ENCODE measurements around the gene GPC6.

The GPC6 gene

DNA sequence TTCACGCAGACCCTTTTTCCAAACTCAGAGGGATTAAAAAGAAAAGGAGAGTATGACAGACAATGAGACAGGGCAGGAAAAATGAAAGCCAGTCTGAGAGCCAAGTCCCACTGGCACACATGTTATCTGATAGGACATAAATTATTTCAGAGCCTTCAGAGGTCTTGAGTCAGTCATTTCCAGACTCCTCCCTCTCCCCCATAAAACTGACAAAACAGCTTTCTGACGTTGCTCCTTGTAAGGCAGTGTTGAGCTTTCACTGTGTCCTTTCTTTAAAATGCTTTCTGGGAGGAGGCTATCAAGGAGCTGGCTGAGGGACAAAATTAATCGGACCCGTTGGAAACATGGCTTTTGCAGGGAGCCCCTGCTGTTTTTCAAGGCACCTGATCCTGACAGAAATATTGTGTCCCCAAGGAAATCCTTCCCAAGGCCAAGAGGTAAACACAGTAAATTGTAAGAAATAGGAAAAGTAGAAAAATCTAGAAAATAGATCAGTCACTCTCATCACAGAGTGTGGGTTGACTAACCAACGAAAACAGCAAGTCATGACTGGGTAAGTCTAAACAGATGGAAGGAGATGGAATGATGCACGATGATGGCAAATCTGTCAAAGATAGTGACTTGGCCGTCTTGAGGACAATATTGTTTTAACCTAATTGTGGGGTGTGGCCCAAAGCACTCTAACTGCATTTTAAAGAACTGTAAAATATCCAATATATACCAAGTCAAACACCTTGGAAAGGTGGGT is 1163.2 kb downstream of the GPC6 start:
- H3K4ac ChIP-seq (ENCODE audit: low read depth in 1 of 2, low read length in 2 of 2): no peak overlapping the region
- no peak overlapping the region for H2BK120ac ChIP-seq (ENCODE audit: low read depth, low read length)
- H3K27me3 ChIP-seq (ENCODE audit: control insufficient read depth in 1 of 2, insufficient read depth in 1 of 2, low read length in 2 of 2): no peaks in the 10 kb centered on the region
- H3K9ac ChIP-seq (ENCODE audit: low read length): no peak overlapping the region
- peak; percentile 22 for DNase-seq
- no peak overlapping the region for H3K4me2 ChIP-seq (ENCODE audit: low read length, poor library complexity, severe bottlenecking)
- no peaks in the 10 kb centered on the region for H3K9me3 ChIP-seq (ENCODE audit: control insufficient read depth, low read length)
- no peaks in the 10 kb centered on the region for H3K79me1 ChIP-seq (replicated peaks; ENCODE audit: low read length, poor library complexity, severe bottlenecking)
- no peak overlapping the region for H3K23ac ChIP-seq (ENCODE audit: low read length in 2 of 2)
- no peak overlapping the region for H2BK15ac ChIP-seq (ENCODE audit: low read depth, poor library complexity, severe bottlenecking)
- no peak overlapping the region for H2AK5ac ChIP-seq (ENCODE audit: low read length, severe bottlenecking)
- no peak overlapping the region for H3K14ac ChIP-seq (ENCODE audit: low read length in 2 of 2)
- H2BK12ac ChIP-seq (ENCODE audit: low read length in 2 of 2): no peak overlapping the region
- no peak overlapping the region for H4K8ac ChIP-seq (ENCODE audit: low read length)
- no peak overlapping the region for H2BK5ac ChIP-seq (ENCODE audit: low read depth, low read length, poor library complexity, severe bottlenecking)
- no peak overlapping the region for H3K4me3 ChIP-seq (ENCODE audit: insufficient read depth in 1 of 2, low read depth in 1 of 2, low read length in 2 of 2)
- WGBS: 74% methylated on average over 5 of the region's 7 CpGs
- no peaks in the 10 kb centered on the region for H3K36me3 ChIP-seq (ENCODE audit: control insufficient read depth in 1 of 2, insufficient read depth in 2 of 2, low read depth in 1 of 2, low read length in 2 of 2)
- H3K18ac ChIP-seq (ENCODE audit: low read depth in 1 of 2, low read length in 2 of 2): no peak overlapping the region
- no peaks in the 10 kb centered on the region for H3K4me1 ChIP-seq (ENCODE audit: control insufficient read depth, insufficient read depth, low read depth, low read length)
- no peak overlapping the region for H4K91ac ChIP-seq (ENCODE audit: low read length)
- no peak overlapping the region for H2AFZ ChIP-seq (ENCODE audit: low read depth, low read length)
- no peak overlapping the region for H3K27ac ChIP-seq (ENCODE audit: low read length, poor library complexity, severe bottlenecking)

DNA sequence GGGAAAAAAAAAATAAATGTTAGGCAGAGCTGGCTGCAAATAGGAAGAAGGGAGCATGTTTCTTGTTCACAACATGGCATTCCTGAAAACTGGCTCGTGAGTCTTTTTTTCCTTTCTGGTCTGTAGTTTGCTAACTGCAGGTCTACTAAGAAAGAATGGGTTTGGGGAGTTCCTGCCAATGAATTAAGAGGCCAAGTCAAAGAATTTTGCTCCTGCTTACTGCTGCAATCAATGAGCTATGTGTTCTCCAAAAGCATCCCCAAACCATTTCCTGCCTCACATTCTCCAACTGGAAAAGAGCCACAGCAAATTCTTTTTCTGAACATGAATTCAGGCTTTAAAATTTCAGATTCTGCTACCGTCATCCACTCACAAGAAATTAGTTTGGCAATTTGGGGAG is 1164.3 kb downstream of the GPC6 start:
- Histone ChIP-seq H3K4me1 (ENCODE audit: control insufficient read depth, insufficient read depth, low read depth, low read length) (no peaks in the 10 kb centered on the region), H4K8ac (ENCODE audit: low read length) (no peak overlapping the region), H2AK5ac (ENCODE audit: low read length, severe bottlenecking) (no peak overlapping the region), H2BK5ac (ENCODE audit: low read depth, low read length, poor library complexity, severe bottlenecking) (no peak overlapping the region), H3K4me2 (ENCODE audit: low read length, poor library complexity, severe bottlenecking) (no peak overlapping the region), H3K36me3 (ENCODE audit: control insufficient read depth in 1 of 2, insufficient read depth in 2 of 2, low read depth in 1 of 2, low read length in 2 of 2) (no peaks in the 10 kb centered on the region), H3K4ac (ENCODE audit: low read depth in 1 of 2, low read length in 2 of 2) (no peak overlapping the region), H2AFZ (ENCODE audit: low read depth, low read length) (no peak overlapping the region), H2BK120ac (ENCODE audit: low read depth, low read length) (no peak overlapping the region), H3K18ac (ENCODE audit: low read depth in 1 of 2, low read length in 2 of 2) (no peak overlapping the region), H3K4me3 (ENCODE audit: insufficient read depth in 1 of 2, low read depth in 1 of 2, low read length in 2 of 2) (no peak overlapping the region), H2BK12ac (ENCODE audit: low read length in 2 of 2) (no peak overlapping the region), H2BK15ac (ENCODE audit: low read depth, poor library complexity, severe bottlenecking) (no peak overlapping the region), H3K9ac (ENCODE audit: low read length) (no peak overlapping the region), H3K9me3 (ENCODE audit: control insufficient read depth, low read length) (no peaks in the 10 kb centered on the region), H3K23ac (ENCODE audit: low read length in 2 of 2) (no peak overlapping the region), H3K27me3 (ENCODE audit: control insufficient read depth in 1 of 2, insufficient read depth in 1 of 2, low read length in 2 of 2) (no peaks in the 10 kb centered on the region), H3K14ac (ENCODE audit: low read length in 2 of 2) (no peak overlapping the region), H3K27ac (ENCODE audit: low read length, poor library complexity, severe bottlenecking) (no peak overlapping the region), H4K91ac (ENCODE audit: low read length) (no peak overlapping the region), H3K79me1 (replicated peaks; ENCODE audit: low read length, poor library complexity, severe bottlenecking) (no peaks in the 10 kb centered on the region)
- DNase-seq: no peak
- 67% methylated on average over 1 of the region's 2 CpGs for WGBS

DNA sequence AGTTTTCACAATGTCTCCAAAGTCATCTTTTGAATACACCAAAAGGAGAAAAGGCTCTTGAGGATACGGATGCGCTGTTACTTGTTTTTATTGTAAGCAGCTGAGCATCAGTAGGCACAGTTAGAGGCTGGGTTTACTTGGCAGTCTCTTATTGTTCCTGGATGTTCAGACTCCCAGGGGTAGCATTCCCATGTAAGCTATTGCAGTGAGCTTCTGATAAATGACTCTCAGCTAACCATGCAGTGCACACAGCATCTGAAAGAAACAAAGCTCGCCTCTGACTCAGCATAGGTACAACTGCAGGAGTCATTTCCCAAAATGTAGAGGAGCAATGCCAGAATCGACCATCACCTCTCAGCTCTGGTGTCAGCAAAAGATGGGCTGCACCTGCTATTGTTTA is 1168.1 kb downstream of the GPC6 start:
- Histone ChIP-seq H3K9me3 (ENCODE audit: control insufficient read depth, low read length) (peaks cover 3% of the 10 kb centered on the region), H3K9ac (ENCODE audit: low read length) (no peak overlapping the region), H3K23ac (ENCODE audit: low read length in 2 of 2) (no peak overlapping the region), H3K4me2 (ENCODE audit: low read length, poor library complexity, severe bottlenecking) (no peak overlapping the region), H2AK5ac (ENCODE audit: low read length, severe bottlenecking) (no peak overlapping the region), H4K8ac (ENCODE audit: low read length) (no peak overlapping the region), H2BK5ac (ENCODE audit: low read depth, low read length, poor library complexity, severe bottlenecking) (no peak overlapping the region), H3K4me1 (ENCODE audit: control insufficient read depth, insufficient read depth, low read depth, low read length) (no peaks in the 10 kb centered on the region), H2BK12ac (ENCODE audit: low read length in 2 of 2) (no peak overlapping the region), H4K91ac (ENCODE audit: low read length) (no peak overlapping the region), H3K36me3 (ENCODE audit: control insufficient read depth in 1 of 2, insufficient read depth in 2 of 2, low read depth in 1 of 2, low read length in 2 of 2) (peaks cover 0 to 5% of the 10 kb centered on the region in 2 experiments), H3K4me3 (ENCODE audit: insufficient read depth in 1 of 2, low read depth in 1 of 2, low read length in 2 of 2) (no peak overlapping the region), H3K14ac (ENCODE audit: low read length in 2 of 2) (no peak overlapping the region), H3K27me3 (ENCODE audit: control insufficient read depth in 1 of 2, insufficient read depth in 1 of 2, low read length in 2 of 2) (no peaks in the 10 kb centered on the region), H3K27ac (ENCODE audit: low read length, poor library complexity, severe bottlenecking) (no peak overlapping the region), H3K79me1 (replicated peaks; ENCODE audit: low read length, poor library complexity, severe bottlenecking) (no peaks in the 10 kb centered on the region), H2BK15ac (ENCODE audit: low read depth, poor library complexity, severe bottlenecking) (no peak overlapping the region), H2BK120ac (ENCODE audit: low read depth, low read length) (no peak overlapping the region), H2AFZ (ENCODE audit: low read depth, low read length) (no peak overlapping the region), H3K18ac (ENCODE audit: low read depth in 1 of 2, low read length in 2 of 2) (no peak overlapping the region), H3K4ac (ENCODE audit: low read depth in 1 of 2, low read length in 2 of 2) (no peak overlapping the region)
- WGBS: 89% methylated on average over 4 of the region's 4 CpGs
- no peak for DNase-seq

DNA sequence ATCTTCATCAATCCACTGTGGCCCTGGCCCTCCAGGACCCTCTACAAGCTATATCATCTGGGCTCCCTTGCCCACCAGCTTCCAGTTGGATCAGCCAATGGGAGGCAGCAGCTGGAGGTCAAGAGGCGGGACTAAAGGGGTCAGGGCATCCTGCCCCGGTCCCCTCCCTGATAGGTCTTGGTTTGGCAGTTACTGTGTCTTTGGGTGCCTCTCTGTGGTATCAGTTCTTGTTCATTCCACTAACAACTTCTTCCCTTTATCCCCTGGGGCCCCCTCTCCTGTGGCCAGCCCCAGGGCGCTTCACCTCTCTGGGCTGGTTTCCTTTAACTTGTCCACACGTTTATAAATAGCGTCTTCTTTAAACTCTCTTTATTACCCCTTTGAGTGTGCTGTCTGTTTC is 1169.3 kb downstream of the GPC6 start:
- WGBS: 79% methylated on average over 5 of the region's 5 CpGs
- no peaks in the 10 kb centered on the region for H3K27me3 ChIP-seq (ENCODE audit: control insufficient read depth in 1 of 2, insufficient read depth in 1 of 2, low read length in 2 of 2)

More for the DNA sequence above, 1169.3 kb downstream of the GPC6 start:
- Histone ChIP-seq H3K79me1 (replicated peaks; ENCODE audit: low read length, poor library complexity, severe bottlenecking) (no peaks in the 10 kb centered on the region), H2BK15ac (ENCODE audit: low read depth, poor library complexity, severe bottlenecking) (no peak overlapping the region), H3K27ac (ENCODE audit: low read length, poor library complexity, severe bottlenecking) (no peak overlapping the region), H4K91ac (ENCODE audit: low read length) (no peak overlapping the region), H3K9ac (ENCODE audit: low read length) (no peak overlapping the region), H3K4me2 (ENCODE audit: low read length, poor library complexity, severe bottlenecking) (no peak overlapping the region), H2AK5ac (ENCODE audit: low read length, severe bottlenecking) (no peak overlapping the region), H3K18ac (ENCODE audit: low read depth in 1 of 2, low read length in 2 of 2) (no peak overlapping the region), H3K4me3 (ENCODE audit: insufficient read depth in 1 of 2, low read depth in 1 of 2, low read length in 2 of 2) (no peak overlapping the region), H2AFZ (ENCODE audit: low read depth, low read length) (no peak overlapping the region), H3K36me3 (ENCODE audit: control insufficient read depth in 1 of 2, insufficient read depth in 2 of 2, low read depth in 1 of 2, low read length in 2 of 2) (peaks cover 0 to 5% of the 10 kb centered on the region in 2 experiments), H3K14ac (ENCODE audit: low read length in 2 of 2) (no peak overlapping the region), H3K4ac (ENCODE audit: low read depth in 1 of 2, low read length in 2 of 2) (no peak overlapping the region), H3K23ac (ENCODE audit: low read length in 2 of 2) (no peak overlapping the region), H3K9me3 (ENCODE audit: control insufficient read depth, low read length) (peaks cover 3% of the 10 kb centered on the region), H2BK120ac (ENCODE audit: low read depth, low read length) (no peak overlapping the region), H2BK12ac (ENCODE audit: low read length in 2 of 2) (no peak overlapping the region), H4K8ac (ENCODE audit: low read length) (no peak overlapping the region), H2BK5ac (ENCODE audit: low read depth, low read length, poor library complexity, severe bottlenecking) (no peak overlapping the region), H3K4me1 (ENCODE audit: control insufficient read depth, insufficient read depth, low read depth, low read length) (no peaks in the 10 kb centered on the region)
- no peak for DNase-seq

Data from mesenchymal stem cell (in vitro differentiated cells and primary cell).